Neural crest cell (in vitro differentiated cells): ENCODE results near the gene FBXW8. TPM values are rescaled to one million over a fixed set of nuclear protein-coding genes. Genes with fewer than 3 reads are reported as not detected.

ENCODE experiments used
- DNase-seq: peaks from one replicate; pipeline ENCODE4 v3.0.0; 2021; ENCODE audit warnings: low read depth, mixed read lengths, low spot score
- H3K27ac Mint-ChIP-seq: one replicate; pipeline ENCODE4 v1.8.0; 2021; ENCODE audit warnings: mild to moderate bottlenecking, mixed read lengths; ENCODE audit not compliant: unreplicated experiment
- H3K27me3 Mint-ChIP-seq: 2 replicates; pipeline ENCODE4 v1.8.0; 2021; ENCODE audit warnings: low read depth, mild to moderate bottlenecking, mixed read lengths
- H3K36me3 Mint-ChIP-seq: 2 replicates; pipeline ENCODE4 v1.8.0; 2021; ENCODE audit warnings: low read depth, mild to moderate bottlenecking, mixed read lengths
- H3K4me1 Mint-ChIP-seq: 2 replicates; pipeline ENCODE4 v1.8.0; 2021; ENCODE audit warnings: mixed read lengths
- H3K4me3 Mint-ChIP-seq: one replicate; pipeline ENCODE4 v1.8.0; 2021; ENCODE audit warnings: mild to moderate bottlenecking, mixed read lengths
- H3K9me3 Mint-ChIP-seq: 2 replicates; pipeline ENCODE4 v1.8.0; 2021; ENCODE audit warnings: mixed read lengths
- CTCF ChIP-seq: fragments of 200-600 bp; sonication (generic); conservative IDR thresholded peaks from 2 replicates; pipeline ENCODE4 v1.5.0; 2021; ENCODE audit warnings: antibody characterized with exemption, mild to moderate bottlenecking
- total RNA-seq: library from RNA; stranded (reverse); gene quantifications from 2 replicates; pipeline ENCODE4 v1.2.1, GENCODE V29; 2021

The FBXW8 gene
- total RNA-seq, 1 donor from 2014 or later, result 34.8 TPM

- TF ChIP-seq CTCF, result no peak
- Mint-ChIP-seq H3K36me3 (peaks cover 44% of the 10 kb centered on the region), H3K4me3 (no peak overlapping the region), H3K27ac (no peak overlapping the region), H3K9me3 (peaks cover 3% of the 10 kb centered on the region), H3K4me1 (no peaks in the 10 kb centered on the region), H3K27me3 (no peaks in the 10 kb centered on the region)
- no peak for DNase-seq
Observed at GRCh38 chr12:116941188-116941587, 30.4 kb downstream of the FBXW8 start.

- Mint-ChIP-seq H3K4me3 (no peak overlapping the region), H3K36me3 (peaks cover 31% of the 10 kb centered on the region), H3K4me1 (no peaks in the 10 kb centered on the region), H3K27me3 (no peaks in the 10 kb centered on the region), H3K27ac (no peak overlapping the region), H3K9me3 (peaks cover 3% of the 10 kb centered on the region)
- DNase-seq, result no peak
- TF ChIP-seq CTCF, result no peak
Observed at GRCh38 chr12:116943419-116944372, 32.9 kb downstream of the FBXW8 start.

GRCh38 chr12:116945886-116946550 is 35.3 kb downstream of the FBXW8 start:
- H3K27ac Mint-ChIP-seq, result no peak overlapping the region
- no peak for DNase-seq
- H3K36me3 Mint-ChIP-seq, result peaks cover 36% of the 10 kb centered on the region

GRCh38 chr12:116948298-116948697 is 37.5 kb downstream of the FBXW8 start:
- TF ChIP-seq CTCF, result no peak
- Mint-ChIP-seq H3K9me3 (peaks cover under 1% of the 10 kb centered on the region), H3K27me3 (no peaks in the 10 kb centered on the region), H3K4me1 (no peaks in the 10 kb centered on the region), H3K4me3 (no peak overlapping the region), H3K36me3 (peaks cover 18% of the 10 kb centered on the region), H3K27ac (peak overlapping the region; percentile 64)
- DNase-seq, result no peak

More at GRCh38 chr12:116945886-116946550, 35.3 kb downstream of the FBXW8 start:
- no peak for TF ChIP-seq CTCF
- Mint-ChIP-seq H3K4me1 (no peaks in the 10 kb centered on the region), H3K4me3 (no peak overlapping the region), H3K27me3 (no peaks in the 10 kb centered on the region), H3K9me3 (peaks cover 3% of the 10 kb centered on the region)

GRCh38 chr12:116950628-116951325 is 40.0 kb downstream of the FBXW8 start:
- no peaks in the 10 kb centered on the region for H3K9me3 Mint-ChIP-seq
- H3K4me3 Mint-ChIP-seq, result no peak overlapping the region
- peaks cover 9% of the 10 kb centered on the region for H3K36me3 Mint-ChIP-seq

More at GRCh38 chr12:116950628-116951325, 40.0 kb downstream of the FBXW8 start:
- Mint-ChIP-seq H3K4me1 (no peaks in the 10 kb centered on the region), H3K27ac (no peak overlapping the region), H3K27me3 (no peaks in the 10 kb centered on the region)
- DNase-seq, result no peak
- TF ChIP-seq CTCF, result no peak
